Upper lobe of right lung (tissue), 1 donor: ENCODE data around the gene FHIT. TPM values are rescaled to one million over a fixed set of nuclear protein-coding genes. Genes with fewer than 3 reads are reported as not detected.
"Not testable (repeated sequence)": the region's sequence is repeated elsewhere in the genome, so short reads cannot be mapped to it uniquely, and the experiment has no call there.

Experiments
- ATAC-seq: fragments of 200-7000 bp; cut with Tn5 transposase; one replicate; pipeline ENCODE4 v1.9.1; 2020; ENCODE audit warnings: mild to moderate bottlenecking, moderate library complexity
- DNase-seq: peaks from one replicate; pipeline ENCODE4 v3.0.0-alpha.2; 2020
- H3K27ac ChIP-seq: fragments of 200-600 bp; one replicate; pipeline ENCODE4 v1.8.0; 2022
- H3K27me3 ChIP-seq: fragments of 200-600 bp; one replicate; pipeline ENCODE4 v1.8.0; 2022; ENCODE audit warnings: mild to moderate bottlenecking
- H3K36me3 ChIP-seq: fragments of 200-600 bp; one replicate; pipeline ENCODE4 v1.8.0; 2022
- H3K4me1 ChIP-seq: fragments of 200-600 bp; one replicate; pipeline ENCODE4 v1.8.0; 2022
- H3K4me3 ChIP-seq: fragments of 200-600 bp; one replicate; pipeline ENCODE4 v1.8.0; 2022; ENCODE audit warnings: mild to moderate bottlenecking
- H3K9me3 ChIP-seq: fragments of 200-600 bp; one replicate; pipeline ENCODE4 v1.8.0; 2022
- CTCF ChIP-seq: fragments of 200-600 bp; IDR thresholded peaks from one replicate; pipeline ENCODE4 v1.8.0; 2022; ENCODE audit warnings: antibody characterized with exemption
- intact Hi-C: fragments of 100-400 bp; cut with DNase I; formaldehyde crosslinking; loops from one replicate; pipeline ENCODE4 v1.11.0; 2022
- total RNA-seq: library from RNA; stranded (reverse); fragmentation: NEBNext Ultra II Directional; extraction: Animal tissue kit (Norgen Biotek cat#: 25700); gene quantifications from one replicate; pipeline ENCODE4 v1.2.1, GENCODE V29; 2021
- donor health status: DM: no; HTN: yes; CAD: no; lungs with severe emphysema.

FHIT gene
- total RNA-seq, 1 donor from 2014 or later: 9.6 TPM

- Histone ChIP-seq H3K36me3 (no peaks in the 10 kb centered on the region), H3K9me3 (no peaks in the 10 kb centered on the region), H3K27me3 (no peaks in the 10 kb centered on the region), H3K4me3 (no peak overlapping the region), H3K27ac (no peak overlapping the region), H3K4me1 (no peaks in the 10 kb centered on the region)
- intact Hi-C loops: no loop called here
- no peak for TF ChIP-seq CTCF
- ATAC-seq (no peak), DNase-seq (no peak)
Measured at GRCh38 chr3:61029194-61029593, 222.1 kb downstream of the FHIT start.

- no peaks in the 10 kb centered on the region for H3K36me3 ChIP-seq
- H3K4me3 ChIP-seq: no peak overlapping the region
- intact Hi-C loops: no loop called here
- ATAC-seq (no peak), DNase-seq (no peak)
- H3K27ac ChIP-seq: no peak overlapping the region
- H3K27me3 ChIP-seq: no peaks in the 10 kb centered on the region
- peaks cover 9% of the 10 kb centered on the region for H3K9me3 ChIP-seq
- no peaks in the 10 kb centered on the region for H3K4me1 ChIP-seq
- TF ChIP-seq CTCF: no peak
Measured at GRCh38 chr3:61018807-61019206, 232.4 kb downstream of the FHIT start.

- intact Hi-C loops, H3K4me3 ChIP-seq: not testable (repeated sequence)
- peak; percentile 65 for ATAC-seq
Measured at GRCh38 chr3:61017028-61017427, 234.2 kb downstream of the FHIT start.

GRCh38 chr3:61015859-61016258 is 235.4 kb downstream of the FHIT start:
- no peaks in the 10 kb centered on the region for H3K27me3 ChIP-seq
- DNase-seq (no peak), ATAC-seq (no peak)
- H3K9me3 ChIP-seq: no peaks in the 10 kb centered on the region
- no peaks in the 10 kb centered on the region for H3K4me1 ChIP-seq
- no peaks in the 10 kb centered on the region for H3K36me3 ChIP-seq
- no peak for TF ChIP-seq CTCF
- intact Hi-C loops: no loop called here
- H3K4me3 ChIP-seq: no peak overlapping the region
- H3K27ac ChIP-seq: no peak overlapping the region

More at GRCh38 chr3:61017028-61017427, 234.2 kb downstream of the FHIT start:
- DNase-seq: peak; percentile 71
- H3K27ac ChIP-seq, H3K27me3 ChIP-seq, H3K4me1 ChIP-seq, H3K36me3 ChIP-seq, H3K9me3 ChIP-seq: not testable (repeated sequence)

- Histone ChIP-seq H3K27ac (no peak overlapping the region), H3K4me1 (no peaks in the 10 kb centered on the region), H3K4me3 (no peak overlapping the region), H3K9me3 (no peaks in the 10 kb centered on the region), H3K27me3 (no peaks in the 10 kb centered on the region), H3K36me3 (no peaks in the 10 kb centered on the region)
- ATAC-seq (no peak), DNase-seq (no peak)
- no peak for TF ChIP-seq CTCF
- intact Hi-C loops: no loop called here
Measured at GRCh38 chr3:61015408-61015807, 235.8 kb downstream of the FHIT start.

- TF ChIP-seq CTCF: no peak
- Histone ChIP-seq H3K27me3 (no peaks in the 10 kb centered on the region), H3K36me3 (no peaks in the 10 kb centered on the region), H3K9me3 (no peaks in the 10 kb centered on the region), H3K4me1 (no peaks in the 10 kb centered on the region), H3K4me3 (no peak overlapping the region), H3K27ac (no peak overlapping the region)
- DNase-seq: no peak
- peak; percentile 89 for ATAC-seq
- intact Hi-C loops: no loop called here
Measured at GRCh38 chr3:61008998-61009380, 242.3 kb downstream of the FHIT start.
